ENCODE data around the gene KIF26A.

The KIF26A gene

GRCh38 chr14:104111301-104112112 lies 26.9 kb upstream of the KIF26A start:
- TF ChIP-seq, protein P1, sequence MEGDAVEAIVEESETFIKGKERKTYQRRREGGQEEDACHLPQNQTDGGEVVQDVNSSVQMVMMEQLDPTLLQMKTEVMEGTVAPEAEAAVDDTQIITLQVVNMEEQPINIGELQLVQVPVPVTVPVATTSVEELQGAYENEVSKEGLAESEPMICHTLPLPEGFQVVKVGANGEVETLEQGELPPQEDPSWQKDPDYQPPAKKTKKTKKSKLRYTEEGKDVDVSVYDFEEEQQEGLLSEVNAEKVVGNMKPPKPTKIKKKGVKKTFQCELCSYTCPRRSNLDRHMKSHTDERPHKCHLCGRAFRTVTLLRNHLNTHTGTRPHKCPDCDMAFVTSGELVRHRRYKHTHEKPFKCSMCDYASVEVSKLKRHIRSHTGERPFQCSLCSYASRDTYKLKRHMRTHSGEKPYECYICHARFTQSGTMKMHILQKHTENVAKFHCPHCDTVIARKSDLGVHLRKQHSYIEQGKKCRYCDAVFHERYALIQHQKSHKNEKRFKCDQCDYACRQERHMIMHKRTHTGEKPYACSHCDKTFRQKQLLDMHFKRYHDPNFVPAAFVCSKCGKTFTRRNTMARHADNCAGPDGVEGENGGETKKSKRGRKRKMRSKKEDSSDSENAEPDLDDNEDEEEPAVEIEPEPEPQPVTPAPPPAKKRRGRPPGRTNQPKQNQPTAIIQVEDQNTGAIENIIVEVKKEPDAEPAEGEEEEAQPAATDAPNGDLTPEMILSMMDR (conservative IDR thresholded peaks at IDR 0.05; ENCODE audit: low read depth, low read length) = no peak
- H3K4me3 ChIP-seq (ENCODE audit: low read depth, low read length) = no peak overlapping the region
- no peak for DNase-seq (ENCODE audit: low read depth)

GRCh38 chr14:104112113-104112505 lies 26.3 kb upstream of the KIF26A start:
- TF ChIP-seq, protein P1 (conservative IDR thresholded peaks at IDR 0.05; ENCODE audit: low read depth, low read length) = no peak
- no peak overlapping the region for H3K4me3 ChIP-seq (ENCODE audit: low read depth, low read length)
- no peak for DNase-seq (ENCODE audit: low read depth)

DNA sequence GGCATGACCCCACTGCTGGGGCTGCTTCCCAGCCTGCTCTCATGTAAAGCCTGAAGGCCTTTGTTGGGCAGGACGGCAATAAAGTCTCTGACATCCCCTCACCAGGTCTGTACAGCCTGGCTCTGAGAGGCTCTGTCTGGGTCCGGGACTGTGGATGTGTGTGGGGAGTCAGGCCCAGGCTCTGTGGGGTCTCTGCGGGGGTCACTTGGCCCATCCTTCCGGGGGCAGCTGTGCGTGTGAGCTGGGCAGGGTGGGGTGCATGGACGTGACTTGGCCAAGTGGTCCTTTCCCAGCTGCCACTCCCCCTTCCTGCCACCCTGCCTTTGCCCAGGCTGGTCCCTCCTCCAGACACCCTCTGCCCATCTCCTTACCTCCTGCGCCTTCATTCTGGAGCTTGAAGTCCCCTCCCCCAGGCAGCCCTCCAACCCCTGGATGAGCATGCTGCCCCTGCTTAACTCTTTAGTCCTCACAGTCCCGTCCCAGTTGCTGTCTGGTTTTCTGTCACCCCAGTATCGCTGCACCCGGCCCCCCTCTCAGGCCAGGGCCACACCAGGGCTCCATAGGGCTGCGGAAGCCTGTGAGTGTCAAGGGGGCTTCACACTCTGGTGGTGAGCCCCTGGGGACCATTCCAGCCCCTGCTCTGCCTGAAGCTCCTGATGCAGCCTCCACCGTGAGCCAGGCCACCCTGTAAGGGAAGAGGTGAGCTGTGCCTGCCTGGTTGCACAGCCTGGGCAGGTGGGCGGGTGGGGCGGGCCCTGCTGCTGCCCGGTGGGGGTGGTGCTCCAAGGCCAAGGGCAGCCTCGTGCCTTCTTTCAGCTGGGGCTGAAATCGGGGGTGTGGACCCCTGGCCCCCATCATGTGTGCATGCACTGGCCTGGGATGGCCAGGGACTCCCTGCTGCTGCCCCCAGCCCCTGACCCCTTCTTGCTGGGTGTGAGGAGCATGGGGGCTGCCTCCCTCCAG lies 25.5 kb upstream of the KIF26A start:
- TF ChIP-seq, protein P1 (conservative IDR thresholded peaks at IDR 0.05; ENCODE audit: low read depth, low read length) = no peak
- DNase-seq (ENCODE audit: low read depth) = no peak
- H3K4me3 ChIP-seq (ENCODE audit: low read depth, low read length) = no peak overlapping the region

- TF ChIP-seq, protein P1 (conservative IDR thresholded peaks at IDR 0.05; ENCODE audit: low read depth, low read length) = no peak
- DNase-seq (ENCODE audit: low read depth) = no peak
- H3K4me3 ChIP-seq (ENCODE audit: low read depth, low read length) = no peak overlapping the region
Measured at GRCh38 chr14:104113631-104114420, 24.6 kb upstream of the KIF26A start.

GRCh38 chr14:104114421-104115130 lies 23.8 kb upstream of the KIF26A start:
- no peak overlapping the region for H3K4me3 ChIP-seq (ENCODE audit: low read depth, low read length)
- TF ChIP-seq, protein P1 (conservative IDR thresholded peaks at IDR 0.05; ENCODE audit: low read depth, low read length) = no peak
- DNase-seq (ENCODE audit: low read depth) = no peak

DNA sequence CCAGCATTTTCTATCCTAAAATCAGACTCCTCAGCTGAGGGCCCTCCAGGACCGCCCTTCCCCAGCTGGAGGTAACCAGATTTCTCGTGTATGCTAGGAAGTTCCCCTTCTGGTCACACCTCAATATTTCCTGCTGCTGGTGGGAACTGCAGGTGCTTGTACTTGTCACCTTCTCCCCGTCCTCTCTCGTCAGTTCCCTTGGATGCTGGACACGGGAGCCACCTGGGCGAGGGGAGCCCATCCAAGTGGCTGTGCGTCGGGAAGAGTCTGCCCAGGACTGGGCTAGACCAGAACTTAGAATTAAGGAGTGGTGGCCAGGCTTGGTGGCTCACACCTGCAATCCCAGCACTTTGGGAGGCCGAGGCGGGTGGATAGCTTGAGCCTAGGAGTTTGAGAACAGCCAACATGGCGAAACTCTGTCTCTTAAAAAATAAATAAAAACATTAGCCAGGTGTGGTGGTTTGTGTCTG lies 23.2 kb upstream of the KIF26A start:
- TF ChIP-seq, protein P1 (conservative IDR thresholded peaks at IDR 0.05; ENCODE audit: low read depth, low read length) = no peak
- DNase-seq (ENCODE audit: low read depth) = no peak
- no peak overlapping the region for H3K4me3 ChIP-seq (ENCODE audit: low read depth, low read length)

Data from choroid plexus epithelial cell (primary cell).